Measurements from ENCODE around the gene ETV7.

ETV7 gene

GRCh38 chr6:36335465-36336207 is 51.8 kb downstream of the ETV7 start:
- H3K36me3 Mint-ChIP-seq (ENCODE audit: low read depth) = no peaks in the 10 kb centered on the region
- no peak overlapping the region for H3K4me3 Mint-ChIP-seq
- H3K9me3 Mint-ChIP-seq = no peaks in the 10 kb centered on the region
- no peak for DNase-seq (ENCODE audit: low spot score)
- H3K27me3 Mint-ChIP-seq (ENCODE audit: low read depth) = peaks cover 63% of the 10 kb centered on the region
- H3K27ac Mint-ChIP-seq = no peak overlapping the region
- peaks cover 6% of the 10 kb centered on the region for H3K4me1 Mint-ChIP-seq (ENCODE audit: low read depth)

- Mint-ChIP-seq H3K27me3 (ENCODE audit: low read depth) (peaks cover 58% of the 10 kb centered on the region), H3K27ac (no peak overlapping the region), H3K4me3 (no peak overlapping the region), H3K4me1 (ENCODE audit: low read depth) (peaks cover 6% of the 10 kb centered on the region), H3K9me3 (no peaks in the 10 kb centered on the region), H3K36me3 (ENCODE audit: low read depth) (no peaks in the 10 kb centered on the region)
- no peak for DNase-seq (ENCODE audit: low spot score)
Measured at GRCh38 chr6:36334832-36335459, 52.5 kb downstream of the ETV7 start.

- DNase-seq (ENCODE audit: low spot score) = no peak
- Mint-ChIP-seq H3K9me3 (no peaks in the 10 kb centered on the region), H3K27ac (no peak overlapping the region)
Measured at GRCh38 chr6:36333931-36334725, 53.3 kb downstream of the ETV7 start.

DNA sequence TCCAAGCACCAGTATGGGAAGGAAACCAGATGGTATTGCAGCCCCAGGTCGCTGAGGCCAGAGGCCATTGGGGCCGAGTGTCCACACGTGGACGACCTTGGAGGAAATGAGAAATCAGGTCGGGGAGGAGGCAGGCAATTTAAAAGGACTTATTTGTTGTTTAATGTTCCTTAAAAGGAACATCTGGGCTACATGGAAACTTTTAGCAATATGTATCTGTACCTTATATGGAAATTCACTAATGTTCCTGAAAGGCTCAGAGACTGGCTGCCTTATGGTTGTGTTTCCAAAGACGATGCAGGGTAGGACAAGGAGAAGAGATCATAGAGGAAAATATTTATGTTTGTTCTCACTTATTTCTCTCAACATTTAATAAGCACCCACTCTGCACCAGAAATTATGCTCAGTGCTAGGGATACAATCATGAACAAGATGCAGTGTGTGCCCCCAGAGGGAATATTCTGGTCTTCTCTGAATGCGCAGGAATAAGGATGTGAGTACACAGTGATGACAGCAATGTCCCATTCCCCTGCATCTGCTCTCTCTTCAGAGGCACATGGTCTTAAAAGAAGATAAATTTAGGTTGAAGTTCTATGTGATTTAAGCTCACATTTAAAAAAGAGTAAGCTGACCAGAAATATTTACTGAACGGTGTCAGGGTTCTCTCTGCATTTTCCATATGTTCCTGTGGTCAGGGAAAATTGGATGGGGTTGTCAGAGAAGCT is 54.1 kb downstream of the ETV7 start:
- H3K27ac Mint-ChIP-seq = no peak overlapping the region
- peaks cover 47% of the 10 kb centered on the region for H3K27me3 Mint-ChIP-seq (ENCODE audit: low read depth)
- H3K4me1 Mint-ChIP-seq (ENCODE audit: low read depth) = peaks cover 4% of the 10 kb centered on the region
- H3K9me3 Mint-ChIP-seq = no peaks in the 10 kb centered on the region
- no peak overlapping the region for H3K4me3 Mint-ChIP-seq
- DNase-seq (ENCODE audit: low spot score) = no peak
- H3K36me3 Mint-ChIP-seq (ENCODE audit: low read depth) = no peaks in the 10 kb centered on the region

More at GRCh38 chr6:36333931-36334725, 53.3 kb downstream of the ETV7 start:
- Mint-ChIP-seq H3K27me3 (ENCODE audit: low read depth) (peaks cover 51% of the 10 kb centered on the region), H3K4me1 (ENCODE audit: low read depth) (peaks cover 6% of the 10 kb centered on the region), H3K4me3 (no peak overlapping the region), H3K36me3 (ENCODE audit: low read depth) (no peaks in the 10 kb centered on the region)

GRCh38 chr6:36331381-36331780 is 56.1 kb downstream of the ETV7 start:
- DNase-seq (ENCODE audit: low spot score) = no peak
- Mint-ChIP-seq H3K27me3 (ENCODE audit: low read depth) (peaks cover 47% of the 10 kb centered on the region), H3K36me3 (ENCODE audit: low read depth) (no peaks in the 10 kb centered on the region), H3K9me3 (no peaks in the 10 kb centered on the region), H3K27ac (no peak overlapping the region), H3K4me1 (ENCODE audit: low read depth) (no peaks in the 10 kb centered on the region), H3K4me3 (no peak overlapping the region)

GRCh38 chr6:36330366-36330765 is 57.1 kb downstream of the ETV7 start:
- H3K27me3 Mint-ChIP-seq (ENCODE audit: low read depth) = peaks cover 41% of the 10 kb centered on the region
- H3K9me3 Mint-ChIP-seq = no peaks in the 10 kb centered on the region
- H3K4me1 Mint-ChIP-seq (ENCODE audit: low read depth) = no peaks in the 10 kb centered on the region
- DNase-seq (ENCODE audit: low spot score) = no peak
- no peak overlapping the region for H3K4me3 Mint-ChIP-seq
- H3K27ac Mint-ChIP-seq = no peak overlapping the region
- H3K36me3 Mint-ChIP-seq (ENCODE audit: low read depth) = no peaks in the 10 kb centered on the region

DNA sequence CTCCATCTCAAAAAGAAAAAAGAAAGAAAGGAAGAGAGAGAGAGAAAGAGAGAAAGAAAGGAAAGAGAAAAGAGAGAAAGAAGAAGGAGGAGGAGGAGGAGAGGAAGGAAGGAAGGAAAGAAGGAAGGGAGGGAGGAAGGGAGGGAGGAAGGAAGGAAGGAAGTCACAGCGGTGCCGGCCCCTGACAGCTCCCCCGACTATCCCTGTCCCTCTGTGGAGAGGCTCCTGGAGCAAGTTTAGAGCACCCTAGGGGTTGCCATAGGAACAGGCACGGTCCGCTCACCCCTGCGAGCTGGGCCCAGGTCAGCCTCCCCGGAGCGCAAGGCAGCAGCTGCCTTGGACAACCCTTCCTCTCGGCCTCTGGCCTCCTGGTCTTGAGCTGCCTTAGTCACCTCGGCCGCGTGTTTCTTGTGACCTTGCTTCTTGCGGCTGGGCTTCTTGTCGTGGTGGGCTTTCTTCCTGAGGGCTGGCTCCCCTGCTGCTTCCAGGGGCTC is 57.6 kb downstream of the ETV7 start:
- H3K27ac Mint-ChIP-seq = no peak overlapping the region
- no peak for DNase-seq (ENCODE audit: low spot score)
- no peak overlapping the region for H3K4me3 Mint-ChIP-seq
- H3K9me3 Mint-ChIP-seq = no peaks in the 10 kb centered on the region
- H3K36me3 Mint-ChIP-seq (ENCODE audit: low read depth) = no peaks in the 10 kb centered on the region
- peaks cover 36% of the 10 kb centered on the region for H3K27me3 Mint-ChIP-seq (ENCODE audit: low read depth)
- no peaks in the 10 kb centered on the region for H3K4me1 Mint-ChIP-seq (ENCODE audit: low read depth)

- peaks cover 23% of the 10 kb centered on the region for H3K27me3 Mint-ChIP-seq (ENCODE audit: low read depth)
- no peak for DNase-seq (ENCODE audit: low spot score)
- no peaks in the 10 kb centered on the region for H3K4me1 Mint-ChIP-seq (ENCODE audit: low read depth)
- H3K9me3 Mint-ChIP-seq = no peaks in the 10 kb centered on the region
- H3K36me3 Mint-ChIP-seq (ENCODE audit: low read depth) = no peaks in the 10 kb centered on the region
- H3K4me3 Mint-ChIP-seq = no peak overlapping the region
- no peak overlapping the region for H3K27ac Mint-ChIP-seq
Measured at GRCh38 chr6:36328600-36328999, 58.9 kb downstream of the ETV7 start.

GRCh38 chr6:36327919-36328236 is 59.6 kb downstream of the ETV7 start:
- no peaks in the 10 kb centered on the region for H3K36me3 Mint-ChIP-seq (ENCODE audit: low read depth)
- no peak overlapping the region for H3K4me3 Mint-ChIP-seq
- no peaks in the 10 kb centered on the region for H3K9me3 Mint-ChIP-seq
- H3K27ac Mint-ChIP-seq = no peak overlapping the region
- peaks cover 16% of the 10 kb centered on the region for H3K27me3 Mint-ChIP-seq (ENCODE audit: low read depth)
- DNase-seq (ENCODE audit: low spot score) = no peak
- H3K4me1 Mint-ChIP-seq (ENCODE audit: low read depth) = no peaks in the 10 kb centered on the region

DNA sequence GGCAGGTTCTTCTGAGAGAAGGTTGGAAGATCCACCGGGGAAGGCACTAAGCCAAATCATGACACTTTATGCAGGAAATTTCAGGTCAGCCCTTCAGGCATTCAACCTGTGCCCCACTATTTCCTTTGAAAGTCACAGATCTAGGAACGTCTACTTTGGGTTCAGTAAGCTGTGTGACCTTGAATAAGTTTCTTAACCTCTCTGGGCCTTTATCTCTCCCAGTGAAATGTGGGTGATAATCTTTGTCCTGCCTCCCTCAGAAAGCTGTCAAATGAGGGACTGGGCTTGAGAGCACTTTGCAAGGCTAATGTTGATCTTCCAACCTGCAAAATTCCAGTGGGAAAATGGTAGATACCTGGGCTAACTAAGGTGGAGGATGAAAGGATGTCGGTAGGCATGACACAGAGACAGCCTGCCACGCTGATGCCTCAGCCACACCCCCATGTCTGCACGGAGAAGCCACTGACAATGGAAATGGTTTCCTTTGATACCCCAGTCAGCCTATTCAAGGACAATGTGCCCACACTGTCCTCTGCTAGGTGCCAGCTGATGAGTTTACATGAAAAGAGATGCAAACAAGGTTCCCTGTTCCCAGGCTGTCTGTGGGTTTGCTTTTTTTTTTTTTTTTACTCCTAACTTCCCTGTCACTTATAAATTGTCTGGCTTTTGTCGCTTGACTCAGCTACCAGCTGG is 60.1 kb downstream of the ETV7 start:
- Mint-ChIP-seq H3K4me3 (no peak overlapping the region), H3K9me3 (no peaks in the 10 kb centered on the region), H3K27ac (no peak overlapping the region), H3K27me3 (ENCODE audit: low read depth) (peaks cover 13% of the 10 kb centered on the region), H3K36me3 (ENCODE audit: low read depth) (no peaks in the 10 kb centered on the region), H3K4me1 (ENCODE audit: low read depth) (no peaks in the 10 kb centered on the region)
- no peak for DNase-seq (ENCODE audit: low spot score)

- DNase-seq (ENCODE audit: low spot score) = no peak
- peaks cover 9% of the 10 kb centered on the region for H3K27me3 Mint-ChIP-seq (ENCODE audit: low read depth)
- no peak overlapping the region for H3K27ac Mint-ChIP-seq
- H3K9me3 Mint-ChIP-seq = no peaks in the 10 kb centered on the region
- H3K4me1 Mint-ChIP-seq (ENCODE audit: low read depth) = no peaks in the 10 kb centered on the region
- no peaks in the 10 kb centered on the region for H3K36me3 Mint-ChIP-seq (ENCODE audit: low read depth)
- H3K4me3 Mint-ChIP-seq = no peak overlapping the region
Measured at GRCh38 chr6:36326356-36326995, 61.0 kb downstream of the ETV7 start.

DNA sequence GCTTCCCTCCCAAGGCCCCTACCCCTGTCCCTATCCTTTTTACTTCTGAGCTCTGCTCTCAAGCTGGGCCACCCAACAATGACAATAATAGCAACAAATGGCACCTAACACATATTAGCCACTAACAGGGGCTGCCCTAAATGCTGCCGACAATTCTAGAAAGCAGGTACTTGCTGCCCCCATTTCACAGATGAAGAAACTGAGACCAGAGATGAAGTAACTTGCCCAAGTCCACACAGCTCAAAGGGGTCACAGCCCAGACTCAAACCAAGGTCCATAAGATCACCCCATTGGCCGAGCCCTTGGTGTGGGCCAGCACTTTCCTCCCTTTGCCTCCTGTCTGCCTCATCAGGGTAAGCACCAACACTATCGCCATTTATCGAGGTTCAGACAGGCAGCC is 62.8 kb downstream of the ETV7 start:
- H3K9me3 Mint-ChIP-seq = no peaks in the 10 kb centered on the region
- no peaks in the 10 kb centered on the region for H3K36me3 Mint-ChIP-seq (ENCODE audit: low read depth)
- no peak overlapping the region for H3K4me3 Mint-ChIP-seq
- H3K27me3 Mint-ChIP-seq (ENCODE audit: low read depth) = peaks cover 9% of the 10 kb centered on the region
- H3K27ac Mint-ChIP-seq = no peak overlapping the region
- H3K4me1 Mint-ChIP-seq (ENCODE audit: low read depth) = no peaks in the 10 kb centered on the region
- DNase-seq (ENCODE audit: low spot score) = no peak

GRCh38 chr6:36324191-36324590 is 63.3 kb downstream of the ETV7 start:
- H3K4me3 Mint-ChIP-seq = no peak overlapping the region
- H3K9me3 Mint-ChIP-seq = no peaks in the 10 kb centered on the region
- DNase-seq (ENCODE audit: low spot score) = no peak
- H3K4me1 Mint-ChIP-seq (ENCODE audit: low read depth) = no peaks in the 10 kb centered on the region
- H3K27me3 Mint-ChIP-seq (ENCODE audit: low read depth) = peaks cover 9% of the 10 kb centered on the region
- no peaks in the 10 kb centered on the region for H3K36me3 Mint-ChIP-seq (ENCODE audit: low read depth)
- no peak overlapping the region for H3K27ac Mint-ChIP-seq

Data from T-helper 2 cell treated with Interferon-gamma antibody and Interleukin-4, amounts not matched to agents 5 μg/mL and 100 μg/mL, for 36 hours (primary cell).